HG03354 (cell line): ENCODE results near the gene OTOA.
"Not testable (repeated sequence)": the region's sequence is repeated elsewhere in the genome, so short reads cannot be mapped to it uniquely, and the experiment has no call there.

Experiments
- ATAC-seq: cut with Tn5 transposase; IDR thresholded peaks from one replicate; pipeline ENCODE4 v1.9.1; 2021; ENCODE audit warnings: mild to moderate bottlenecking; ENCODE audit not compliant: unreplicated experiment, poor library complexity, severe bottlenecking

OTOA gene

DNA sequence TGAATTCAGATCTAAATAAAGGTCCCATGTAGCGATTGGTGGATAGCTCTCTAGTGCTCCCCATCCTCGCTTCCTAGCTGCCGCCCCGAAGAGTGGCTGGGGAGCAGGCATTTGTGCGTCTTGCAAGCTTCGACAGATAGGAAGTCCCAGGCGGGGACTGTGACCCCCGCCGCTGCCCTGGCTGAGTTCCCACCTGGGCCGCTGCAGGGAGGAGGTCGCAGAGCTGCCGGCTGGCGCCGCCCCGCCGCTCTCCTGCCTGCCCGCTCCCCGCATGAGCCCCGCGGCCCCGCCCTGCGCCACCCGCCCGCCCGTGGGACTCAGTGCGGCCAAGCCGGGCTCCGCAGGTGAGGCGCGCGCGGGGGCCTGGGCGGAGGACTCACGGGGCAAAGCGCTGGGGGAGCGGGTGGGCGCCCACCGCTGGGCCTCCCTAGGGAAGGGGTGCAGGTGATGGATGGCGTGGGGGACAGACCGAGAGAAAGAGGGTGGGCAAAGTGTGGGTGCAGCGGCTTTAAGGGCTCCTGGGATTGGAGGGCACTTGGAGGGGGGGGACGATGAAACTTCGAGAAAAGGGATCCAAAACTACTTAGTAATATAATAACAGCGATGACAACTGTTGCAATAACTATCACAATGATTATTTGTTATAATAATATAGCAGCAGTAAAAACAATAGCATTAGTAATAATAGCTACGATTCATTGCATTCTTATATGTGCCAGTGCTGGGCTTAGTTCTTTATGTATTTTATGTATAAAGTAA lies at the start of gene OTOA:
TSS of gene OTOA (plus strand) at position 80 of the 759 bp plus-strand sequence. CDS start 14,547 bp downstream, outside the sequence.
- ATAC-seq = no peak

DNA sequence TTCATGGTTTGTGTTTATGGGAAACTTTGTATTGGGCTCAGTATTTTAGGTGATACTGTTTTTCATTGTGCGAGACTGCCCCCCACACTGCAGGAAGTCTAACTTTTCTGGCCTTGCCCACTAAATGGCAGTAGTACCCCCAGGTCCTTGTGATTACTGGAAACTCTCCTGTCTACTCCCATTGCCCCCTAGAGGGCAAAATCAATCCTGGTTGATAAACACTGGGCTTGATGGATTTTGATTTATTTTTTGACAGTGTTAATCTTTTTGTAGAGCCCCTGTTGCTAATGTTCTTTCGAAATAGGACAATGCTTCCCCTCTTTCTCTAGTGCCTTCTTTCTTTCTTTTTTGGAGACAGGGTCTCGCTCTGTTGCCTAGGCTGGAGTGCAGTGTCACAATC lies 48.9 kb upstream of the OTOA start:
- ATAC-seq = no peak

DNA sequence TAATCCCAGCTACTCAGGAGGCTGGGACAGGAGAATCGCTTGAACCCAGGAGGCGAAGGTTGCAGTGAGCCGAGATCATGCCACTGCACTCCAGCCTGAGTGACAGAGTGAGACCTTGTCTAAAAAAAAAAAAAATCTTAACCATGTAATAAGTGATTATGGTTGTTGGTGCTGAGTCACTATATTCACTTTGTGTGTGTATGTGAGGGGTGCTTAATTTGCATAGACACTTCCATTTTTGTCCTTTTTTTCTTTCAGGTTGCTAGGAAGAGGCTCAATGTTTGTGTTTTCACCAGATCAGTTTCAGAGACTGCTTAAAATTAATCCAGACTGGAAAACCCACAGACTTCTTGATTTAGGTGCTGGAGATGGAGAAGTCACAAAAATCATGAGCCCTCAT lies 46.2 kb upstream of the OTOA start:
- no peak for ATAC-seq

DNA sequence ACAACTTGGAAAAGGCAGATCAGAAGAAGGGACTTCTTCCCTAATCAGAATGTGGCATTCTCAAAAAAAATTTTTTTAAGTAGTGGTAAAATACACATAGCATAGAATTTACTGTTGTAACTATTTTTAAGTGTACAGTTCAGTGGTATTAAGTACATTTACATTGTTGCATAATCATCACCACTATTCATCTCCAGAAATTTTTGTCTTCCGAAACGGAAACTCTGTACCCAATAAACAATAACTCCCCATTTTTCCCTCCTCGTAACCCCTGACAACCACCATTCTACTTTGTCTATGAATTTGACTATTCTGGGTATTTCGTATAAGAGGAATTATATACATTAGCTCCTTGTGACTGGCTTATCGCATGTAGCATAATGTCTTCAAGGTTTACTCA lies 45.5 kb upstream of the OTOA start:
- no peak for ATAC-seq

DNA sequence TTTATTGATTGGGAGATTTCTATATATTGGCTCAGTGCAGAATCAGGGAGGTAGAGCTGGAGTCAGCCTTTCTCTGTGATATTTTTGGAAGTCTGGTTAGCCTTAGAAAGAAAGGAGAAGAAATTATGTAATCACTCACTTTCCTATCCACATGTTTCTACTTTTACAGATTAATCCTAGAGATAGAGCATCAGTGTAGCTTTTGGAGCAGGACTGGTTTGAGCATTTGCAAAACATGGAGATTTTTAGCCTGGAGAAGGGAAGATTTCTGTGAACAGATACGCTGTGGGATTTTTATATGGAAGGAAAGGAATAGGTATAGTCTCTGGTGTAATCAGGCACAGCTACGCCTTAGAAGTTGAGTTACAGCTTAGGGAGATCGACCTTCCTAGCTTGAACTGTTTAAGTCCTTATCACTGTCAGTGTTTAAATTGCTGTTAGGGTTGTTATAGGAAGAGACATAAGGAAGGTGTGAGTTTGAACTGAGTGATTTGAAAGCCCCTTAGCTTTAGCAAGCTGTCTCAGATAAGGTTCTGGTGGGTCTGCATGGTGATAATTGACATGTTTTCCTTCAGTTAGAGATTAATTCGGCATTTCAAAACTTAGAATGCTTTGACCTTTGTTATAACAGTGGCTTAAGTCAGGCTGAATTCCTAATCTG lies 43.9 kb upstream of the OTOA start:
- ATAC-seq = no peak

DNA sequence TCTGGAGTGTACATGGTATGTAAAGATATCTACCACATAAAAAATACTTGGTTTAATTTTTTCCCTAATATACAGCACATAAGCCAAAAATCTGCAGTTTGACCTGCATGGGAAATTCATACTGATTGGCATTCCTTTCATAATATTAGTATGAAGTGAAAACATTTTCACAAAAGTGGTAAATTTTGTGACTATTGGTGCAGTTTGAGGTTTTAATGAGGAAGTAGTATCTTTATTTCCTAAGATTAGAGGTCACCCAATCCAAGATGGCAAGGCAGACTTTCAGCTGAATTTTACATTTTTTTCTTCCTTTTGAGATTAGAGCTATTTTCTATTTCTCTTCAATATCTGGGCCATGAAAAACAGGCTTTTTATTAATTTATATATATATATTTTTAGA lies 43.2 kb upstream of the OTOA start:
- no peak for ATAC-seq

DNA sequence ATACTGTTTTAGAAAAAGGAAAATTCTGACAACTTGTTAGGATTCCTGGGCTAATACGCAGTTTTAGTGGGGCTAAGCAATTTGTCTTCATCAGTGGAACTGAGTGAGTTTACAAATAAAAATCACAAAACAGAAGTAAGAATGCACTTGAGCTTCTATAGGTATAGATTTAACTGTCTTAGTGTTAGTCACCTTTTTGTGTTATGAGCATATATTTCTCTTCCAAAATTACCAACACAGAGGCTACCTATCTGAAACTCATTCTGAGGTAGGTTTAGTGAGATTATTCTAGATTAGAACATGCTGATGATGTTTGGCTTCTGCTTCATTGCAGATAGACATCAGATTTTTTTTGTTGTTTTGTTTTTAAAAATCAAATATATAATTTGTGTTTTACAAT lies 41.2 kb upstream of the OTOA start:
- no peak for ATAC-seq

DNA sequence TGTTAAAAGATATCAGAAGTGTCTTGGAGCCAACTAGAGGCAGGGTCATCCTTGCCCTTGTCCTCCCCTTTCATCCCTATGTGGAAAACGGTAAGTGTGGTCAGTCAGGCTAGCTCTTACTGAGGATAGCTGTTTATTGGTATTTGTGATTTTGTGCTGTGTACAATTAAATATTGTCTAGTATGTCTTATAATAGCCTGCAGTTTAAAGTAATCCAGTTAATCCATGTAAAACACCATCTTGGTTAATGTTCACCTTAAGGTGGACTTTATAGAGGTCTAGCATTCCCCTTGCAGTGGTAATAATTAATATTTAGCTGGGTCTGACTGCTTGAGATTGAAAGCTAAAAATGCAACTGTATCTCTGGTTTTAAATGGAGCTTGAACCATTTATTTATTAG lies 38.7 kb upstream of the OTOA start:
- no peak for ATAC-seq

DNA sequence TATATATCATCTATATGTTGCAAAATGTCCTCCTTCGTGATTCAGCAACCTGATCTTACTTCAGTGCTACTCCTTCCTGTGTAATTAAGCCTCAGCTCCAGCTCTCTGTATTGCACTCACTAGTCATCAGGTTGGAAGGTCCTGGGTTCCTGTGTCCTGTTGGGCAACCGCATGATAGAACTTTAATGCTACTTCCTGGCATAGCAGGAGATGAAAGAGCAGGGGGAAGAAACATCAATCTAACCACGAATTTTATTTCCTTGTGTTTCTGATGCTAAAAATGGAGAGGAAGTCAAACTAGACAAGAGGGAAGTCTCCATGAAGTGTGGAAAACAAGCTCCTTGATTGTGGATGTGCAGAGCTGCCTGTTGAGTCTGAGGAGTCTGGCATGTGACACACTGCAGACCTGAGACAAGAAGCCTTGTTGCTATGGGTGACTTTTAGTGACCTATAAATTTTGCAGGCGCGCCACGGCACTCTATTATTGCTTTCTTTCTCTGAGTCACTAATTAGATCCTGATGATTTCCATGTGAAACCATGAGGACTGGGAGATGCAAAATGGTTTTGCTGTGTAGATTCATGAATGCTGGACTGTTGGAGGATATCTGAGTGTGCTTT lies 37.0 kb upstream of the OTOA start:
- ATAC-seq = no peak

DNA sequence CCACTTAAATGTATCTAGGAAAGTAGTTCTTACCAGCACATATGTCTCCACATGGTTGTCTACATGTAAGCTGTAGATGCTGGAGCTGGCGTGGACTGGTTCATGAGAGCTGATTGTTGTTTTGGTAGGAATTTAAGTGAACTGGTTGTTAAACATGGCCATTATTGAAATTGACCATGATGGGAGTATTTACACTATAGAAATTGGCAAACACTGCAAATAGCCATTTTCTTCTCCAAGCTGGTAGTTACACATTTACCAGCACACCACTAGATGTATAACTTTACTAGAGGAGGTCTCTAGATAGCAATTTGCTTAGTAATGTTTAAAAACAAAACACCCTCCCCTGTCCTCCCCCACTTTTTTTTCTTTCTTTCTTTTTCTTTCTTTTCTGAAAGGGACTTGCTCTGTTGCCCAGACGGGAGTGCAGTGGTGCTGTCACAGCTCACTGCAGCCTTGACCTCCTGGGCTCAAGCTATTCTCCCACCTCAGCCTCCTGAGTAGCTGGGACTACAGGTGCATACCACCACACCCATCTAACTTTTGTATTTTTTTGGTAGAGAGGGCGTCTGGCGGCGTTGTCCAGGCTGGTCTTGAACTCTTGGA lies 35.5 kb upstream of the OTOA start:
- ATAC-seq = no peak

DNA sequence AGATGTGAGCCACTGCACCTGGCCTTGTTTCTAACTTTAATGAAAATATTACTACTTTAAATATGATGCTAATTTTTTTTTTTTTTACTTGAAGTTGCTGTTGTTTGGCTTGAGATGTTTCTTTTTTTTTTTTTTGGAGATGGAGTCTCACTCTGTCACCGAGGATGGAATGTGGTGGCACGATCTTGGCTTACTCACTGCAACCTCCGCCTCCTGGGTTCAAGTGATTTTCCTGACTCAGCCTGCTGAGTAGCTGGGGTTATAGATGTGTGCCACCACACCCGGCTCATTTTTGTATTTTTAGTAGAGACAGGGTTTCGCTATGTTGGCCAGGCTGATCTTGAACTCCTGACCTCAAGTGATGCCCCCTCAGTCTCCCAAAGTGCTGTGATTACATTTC lies 35.0 kb upstream of the OTOA start:
- ATAC-seq = no peak

DNA sequence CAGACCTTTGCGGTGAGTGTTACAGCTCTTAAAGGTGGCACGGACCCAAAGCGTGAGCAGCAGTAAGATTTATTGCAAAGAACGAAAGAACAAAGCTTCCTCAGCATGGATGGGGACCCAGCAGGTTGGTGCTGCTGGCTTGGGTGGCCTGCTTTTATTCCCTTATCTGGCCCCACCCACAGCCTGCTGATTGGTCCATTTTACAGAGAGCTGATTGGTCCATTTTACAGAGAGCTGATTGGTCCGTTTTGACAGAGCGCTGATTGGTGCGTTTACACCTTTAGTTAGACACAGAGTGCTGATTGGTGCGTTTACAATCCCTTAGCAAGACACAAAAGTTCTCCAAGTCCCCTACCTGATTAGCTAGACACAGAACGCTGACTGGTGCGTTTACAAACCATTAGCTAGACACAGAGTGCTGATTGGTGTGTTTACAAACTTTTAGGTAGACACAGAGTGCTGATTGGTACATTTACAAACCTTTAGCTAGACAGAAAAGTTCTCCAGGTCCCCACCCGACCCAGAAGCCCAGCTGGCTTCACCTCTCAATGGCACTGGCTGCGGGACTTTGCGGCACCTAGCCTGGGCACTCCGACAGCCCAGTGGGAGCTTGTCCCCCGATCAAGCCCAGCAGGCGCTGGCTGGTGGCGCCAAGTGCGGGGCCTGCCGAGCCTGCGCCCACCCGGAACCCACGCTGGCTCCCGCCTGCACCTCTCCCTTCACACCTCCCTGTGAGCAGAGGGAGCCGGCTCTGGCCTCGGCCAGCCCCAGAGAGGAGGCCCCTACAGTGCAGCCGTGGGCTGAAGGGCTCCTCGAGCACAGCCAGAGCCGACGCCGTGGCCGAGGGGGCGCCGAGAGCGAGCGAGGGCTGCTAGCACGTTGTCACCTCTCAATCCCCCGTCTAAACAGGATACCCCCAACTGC lies 33.9 kb upstream of the OTOA start:
- ATAC-seq = not testable (repeated sequence)

DNA sequence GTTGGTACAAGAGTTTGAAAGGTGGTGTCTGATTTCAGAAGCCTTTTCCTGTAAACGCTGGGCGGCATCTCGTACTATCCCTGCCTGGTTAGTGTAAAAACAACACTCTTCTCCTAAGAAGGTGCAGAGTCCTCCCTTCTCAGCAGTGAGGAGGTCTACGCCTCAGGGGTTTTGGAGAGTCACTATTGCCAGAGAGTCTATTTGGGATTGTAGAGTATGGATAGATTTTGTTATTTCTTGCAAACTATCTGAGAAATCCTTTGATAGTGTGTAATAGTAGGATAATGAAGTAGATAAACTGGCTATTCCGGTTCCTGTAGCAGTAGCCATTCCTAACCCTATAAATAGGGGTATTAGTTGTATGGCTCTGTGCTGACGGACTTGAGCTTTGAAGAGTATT lies 32.9 kb upstream of the OTOA start:
- not testable (repeated sequence) for ATAC-seq

DNA sequence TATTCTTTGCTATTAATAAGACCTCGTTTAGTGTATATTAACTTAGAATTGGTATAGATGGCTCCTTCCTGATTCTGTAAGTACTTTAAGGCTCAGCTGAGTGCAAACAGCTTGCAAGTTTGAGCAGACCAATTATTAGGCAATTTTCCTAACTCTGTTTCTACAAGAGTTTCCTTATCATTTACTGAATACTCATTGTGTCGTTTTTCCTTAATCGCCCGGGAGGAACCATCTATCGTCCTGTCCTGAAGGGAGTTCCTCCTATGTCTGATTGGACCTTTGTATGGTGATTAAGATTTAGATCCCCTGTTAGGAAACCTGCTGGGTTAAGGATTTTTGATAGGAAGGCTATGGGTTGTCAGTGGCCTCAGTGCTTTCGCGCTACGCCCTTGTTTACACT lies 32.4 kb upstream of the OTOA start:
- not testable (repeated sequence) for ATAC-seq

DNA sequence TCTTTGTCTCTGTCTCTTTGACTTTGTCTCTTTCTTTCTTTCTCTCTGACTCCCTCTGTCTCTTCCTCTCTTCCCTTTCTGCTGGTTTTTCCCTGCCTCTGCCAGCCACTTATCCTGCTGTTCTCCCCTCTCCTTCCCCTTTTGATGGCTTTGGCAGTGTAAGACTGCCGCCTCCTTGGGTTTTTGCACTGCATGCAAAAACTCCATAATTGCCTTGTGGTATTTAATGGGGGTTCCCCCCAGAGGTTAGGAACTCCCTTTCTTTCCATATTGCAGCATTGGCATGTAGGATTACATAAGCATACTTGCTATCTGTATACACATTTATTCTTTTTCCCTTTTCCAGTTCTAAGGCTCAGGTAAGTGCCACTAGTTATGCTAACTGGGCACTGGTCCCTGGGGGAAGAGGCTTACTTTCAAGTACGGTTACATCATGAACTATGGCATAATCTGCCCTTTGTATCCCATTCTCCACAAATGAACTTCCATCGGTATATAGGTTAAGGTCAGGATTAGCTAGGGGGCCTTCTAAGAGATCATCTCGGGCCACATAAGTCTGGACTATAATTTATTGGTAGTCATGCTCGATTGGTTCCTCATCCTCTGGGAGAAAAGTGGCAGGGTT lies 31.7 kb upstream of the OTOA start:
- not testable (repeated sequence) for ATAC-seq

DNA sequence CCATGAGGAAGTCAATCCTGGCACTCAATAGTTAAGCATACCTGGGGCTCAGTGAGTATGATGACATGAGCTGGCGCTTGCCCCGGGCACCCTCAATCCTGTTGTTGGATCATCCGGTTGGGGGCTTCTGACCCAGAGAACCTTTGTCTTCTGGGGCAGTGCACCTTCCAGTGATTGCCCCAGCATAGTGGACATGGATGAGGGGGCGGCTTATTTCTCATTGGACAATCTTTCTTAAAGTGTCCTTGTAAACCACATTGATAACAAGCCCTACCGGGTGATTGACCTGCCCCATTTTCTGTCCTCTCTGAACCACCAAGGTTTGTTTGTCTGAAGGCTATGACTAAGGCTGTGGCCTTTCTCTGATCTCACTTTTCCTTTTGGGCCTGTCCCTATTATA lies 29.6 kb upstream of the OTOA start:
- no peak for ATAC-seq

DNA sequence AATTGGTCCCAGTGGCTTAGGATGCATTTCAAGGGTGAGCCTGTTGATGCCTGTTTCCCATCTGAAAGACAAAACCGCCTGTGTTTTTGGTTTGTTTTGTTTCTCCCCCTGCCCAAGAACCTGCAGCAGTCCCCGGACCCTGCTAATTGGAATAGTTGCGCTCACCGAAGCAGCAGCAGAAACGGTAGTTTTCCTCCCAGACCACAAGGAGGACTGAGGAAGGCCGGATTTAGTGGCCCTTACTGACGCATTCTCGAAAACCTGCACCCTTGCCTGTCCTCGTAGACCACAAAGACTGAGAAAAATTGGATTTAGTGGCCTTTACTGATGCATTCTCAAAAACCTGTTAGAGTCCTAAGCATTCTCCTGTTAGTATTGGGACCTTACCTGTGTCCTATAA lies 28.1 kb upstream of the OTOA start:
- not testable (repeated sequence) for ATAC-seq

DNA sequence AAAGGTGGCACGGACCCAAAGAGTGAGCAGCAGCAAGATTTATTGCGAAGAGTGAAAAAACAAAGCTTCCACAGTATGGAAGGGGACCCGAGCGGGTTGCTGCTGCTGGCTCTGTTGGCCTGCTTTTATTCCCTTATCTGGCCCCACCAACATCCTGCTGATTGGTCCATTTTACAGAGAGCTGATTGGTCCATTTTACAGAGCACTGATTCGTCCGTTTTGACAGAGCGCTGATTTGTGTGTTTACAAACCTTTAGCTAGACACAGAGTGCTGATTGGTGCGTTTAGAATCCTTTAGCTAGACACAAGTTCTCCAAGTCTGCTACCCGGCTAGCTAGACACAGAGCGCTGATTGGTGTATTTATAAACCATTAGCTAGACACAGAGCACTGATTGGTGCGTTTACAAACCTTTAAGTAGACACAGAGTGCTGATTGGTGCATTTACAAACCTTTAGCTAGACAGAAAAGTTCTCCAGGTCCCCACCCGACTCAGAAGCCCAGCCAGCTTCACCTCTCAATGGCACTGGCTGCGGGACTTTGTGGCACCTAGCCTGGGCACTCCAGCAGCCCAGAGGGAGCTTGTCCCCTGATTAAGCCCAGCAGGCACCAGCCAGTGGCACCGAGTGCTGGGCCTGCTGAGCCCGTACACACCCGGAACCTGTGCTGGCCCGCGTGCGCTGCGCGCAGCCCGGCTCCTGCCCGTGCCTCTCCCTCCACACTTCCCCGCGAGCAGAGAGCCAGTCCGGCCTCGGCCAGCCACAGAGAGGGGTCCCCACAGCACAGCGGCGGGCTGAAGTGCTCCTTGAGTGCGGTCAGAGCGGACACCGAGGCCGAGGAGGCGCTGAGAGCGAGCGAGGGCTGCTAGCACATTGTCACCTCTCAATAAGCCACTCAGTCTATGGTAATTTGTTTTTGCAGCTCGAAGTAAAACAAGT lies 26.5 kb upstream of the OTOA start:
- no peak for ATAC-seq
